GM18505 (cell line): ENCODE results near the gene CCDC88C.

ENCODE experiments used
- ATAC-seq: cut with Tn5 transposase; IDR thresholded peaks from one replicate; pipeline ENCODE4 v1.9.1; 2021; ENCODE audit not compliant: unreplicated experiment
- POLR2A ChIP-seq: IDR thresholded peaks from 4 replicates; pipeline ENCODE4 v1.6.1; 2011; ENCODE audit warnings: borderline replicate concordance; ENCODE audit not compliant: insufficient read depth, insufficient read length; ENCODE audit errors: extremely low read depth

CCDC88C gene

DNA sequence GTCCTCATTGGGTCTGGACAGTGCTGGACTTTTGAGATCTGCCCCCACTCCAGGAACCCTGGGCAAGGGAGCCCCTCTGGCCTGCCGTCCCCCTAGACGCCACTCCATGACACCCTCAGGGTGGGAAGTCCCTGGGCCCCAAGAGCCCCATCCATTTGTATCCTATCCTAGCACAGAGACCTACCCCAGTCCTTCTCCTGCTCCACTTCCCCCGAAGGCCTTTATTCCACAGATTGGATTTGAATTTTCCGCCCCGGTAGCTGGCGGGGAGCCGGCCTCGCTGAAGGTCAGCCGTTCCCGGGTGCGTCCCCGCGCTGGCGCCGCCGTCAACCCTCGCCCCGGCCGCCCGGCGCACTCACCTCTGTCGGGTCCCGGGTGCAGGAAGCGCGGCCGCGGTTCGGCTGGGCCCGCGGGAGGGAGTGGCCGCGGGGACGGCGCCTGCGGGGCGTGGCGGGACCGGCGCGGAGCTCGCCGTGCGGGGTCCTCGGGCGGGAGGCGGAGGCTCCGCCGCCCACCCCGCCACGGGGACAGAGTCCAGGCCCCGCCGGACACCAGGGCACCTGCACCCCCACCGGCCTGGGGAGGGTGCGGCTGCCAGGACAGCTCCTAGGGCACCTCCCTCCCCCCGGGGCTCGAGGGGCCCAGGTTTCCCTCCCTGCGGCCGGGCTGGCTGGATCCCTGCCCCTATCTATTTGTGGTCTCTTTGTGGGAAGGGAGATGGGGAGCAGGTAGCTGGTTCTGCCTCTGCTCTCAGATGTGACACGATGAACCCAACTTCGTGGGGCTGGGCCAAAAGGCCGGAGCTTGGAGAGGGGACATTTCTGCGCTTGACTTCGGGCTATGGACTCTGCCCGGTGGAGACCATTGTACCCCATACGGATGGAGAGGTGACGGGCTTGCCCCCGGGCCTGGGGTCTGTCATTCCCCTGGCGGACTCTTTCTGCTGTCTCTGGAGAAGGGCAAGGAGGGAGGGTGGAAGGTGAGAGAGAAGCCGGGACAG is 153.2 kb downstream of the CCDC88C start:
- peak; percentile 5 for TF ChIP-seq POLR2A
- no peak for ATAC-seq

DNA sequence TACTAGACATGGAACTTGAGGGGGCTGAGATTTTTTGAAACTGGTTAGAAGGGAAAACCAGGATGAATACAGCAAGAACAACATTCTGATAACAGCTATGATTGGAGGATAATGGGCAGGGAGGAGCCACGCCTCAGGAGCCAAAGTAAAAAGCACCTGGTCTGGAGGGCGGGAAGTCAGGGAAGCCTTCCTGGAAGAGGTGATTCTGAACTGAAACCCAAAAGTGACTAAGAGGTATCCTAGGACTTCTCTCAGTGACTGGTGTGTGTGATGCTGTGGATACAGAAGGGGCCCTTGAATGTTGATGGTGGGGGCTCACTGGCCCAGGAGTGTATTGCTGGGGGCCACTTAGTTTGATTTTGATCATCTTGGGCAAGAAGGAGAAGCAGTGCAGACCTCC is 154.3 kb downstream of the CCDC88C start:
- no peak for ATAC-seq
- TF ChIP-seq POLR2A, result no peak

DNA sequence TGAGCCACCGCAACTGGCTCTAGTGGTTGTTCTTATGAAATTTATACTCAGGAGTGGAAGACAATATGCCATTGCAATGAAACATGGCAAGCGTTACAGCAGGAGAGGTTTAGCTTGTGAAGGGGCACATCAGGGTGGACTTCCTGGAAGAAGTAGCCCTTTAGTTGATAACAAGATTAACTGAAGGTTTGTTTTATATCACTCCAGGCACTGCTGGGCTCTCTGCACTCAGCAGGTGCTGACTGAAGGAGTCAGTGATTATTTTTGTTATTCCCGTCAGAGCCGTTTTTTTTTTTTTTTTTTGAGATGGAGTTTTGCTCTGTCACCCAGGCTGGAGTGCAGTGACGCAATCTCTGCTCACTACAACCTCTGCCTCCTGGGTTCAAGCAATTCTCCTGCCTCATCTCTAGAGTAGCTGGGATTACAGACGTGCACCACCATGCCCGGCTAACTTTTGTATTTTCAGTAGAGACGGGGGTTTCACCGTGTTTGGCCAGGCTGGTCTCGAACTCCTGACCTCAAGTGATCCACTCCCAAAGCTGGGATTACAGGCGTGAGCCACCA is 155.6 kb downstream of the CCDC88C start:
- no peak for TF ChIP-seq POLR2A
- no peak for ATAC-seq

DNA sequence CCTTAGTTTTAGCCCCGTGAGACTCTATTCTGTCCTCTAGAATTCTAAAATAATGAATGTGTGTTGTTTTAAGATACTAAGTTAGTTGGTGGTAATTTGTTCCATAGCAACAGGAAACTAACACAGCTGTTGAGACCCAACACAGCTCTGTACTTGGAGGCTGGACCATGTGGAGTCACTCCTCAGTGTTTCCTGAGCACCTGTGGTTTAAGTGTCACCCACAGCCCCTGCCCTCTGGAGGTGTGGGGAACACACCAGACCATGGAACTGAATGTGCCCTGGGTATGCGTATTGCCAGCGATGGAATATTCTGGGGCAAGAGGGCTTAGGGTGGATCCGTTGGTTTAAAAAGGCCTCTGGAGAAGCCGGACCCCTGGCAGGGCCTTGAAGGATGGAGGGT is 156.5 kb downstream of the CCDC88C start:
- TF ChIP-seq POLR2A, result no peak
- no peak for ATAC-seq

DNA sequence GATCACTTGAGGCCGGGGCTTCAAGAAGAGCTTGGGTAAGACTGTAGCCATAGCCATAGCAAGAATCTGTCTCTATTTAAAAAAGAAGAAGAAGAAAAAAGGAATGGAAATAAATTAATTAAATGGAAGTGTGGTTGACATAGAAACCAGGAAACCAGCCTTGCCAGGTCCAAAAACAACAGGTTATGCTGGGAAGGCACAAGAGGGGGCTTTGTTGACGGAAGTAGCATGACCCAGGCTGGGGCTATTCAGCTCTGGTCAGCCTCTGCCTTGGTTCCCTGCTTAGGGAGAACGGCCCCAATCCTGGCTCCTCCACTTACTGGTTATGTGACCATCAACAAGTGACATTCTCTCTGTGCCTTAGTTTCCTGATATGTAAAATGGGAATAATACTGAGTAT is 158.7 kb downstream of the CCDC88C start:
- no peak for ATAC-seq
- TF ChIP-seq POLR2A, result no peak

DNA sequence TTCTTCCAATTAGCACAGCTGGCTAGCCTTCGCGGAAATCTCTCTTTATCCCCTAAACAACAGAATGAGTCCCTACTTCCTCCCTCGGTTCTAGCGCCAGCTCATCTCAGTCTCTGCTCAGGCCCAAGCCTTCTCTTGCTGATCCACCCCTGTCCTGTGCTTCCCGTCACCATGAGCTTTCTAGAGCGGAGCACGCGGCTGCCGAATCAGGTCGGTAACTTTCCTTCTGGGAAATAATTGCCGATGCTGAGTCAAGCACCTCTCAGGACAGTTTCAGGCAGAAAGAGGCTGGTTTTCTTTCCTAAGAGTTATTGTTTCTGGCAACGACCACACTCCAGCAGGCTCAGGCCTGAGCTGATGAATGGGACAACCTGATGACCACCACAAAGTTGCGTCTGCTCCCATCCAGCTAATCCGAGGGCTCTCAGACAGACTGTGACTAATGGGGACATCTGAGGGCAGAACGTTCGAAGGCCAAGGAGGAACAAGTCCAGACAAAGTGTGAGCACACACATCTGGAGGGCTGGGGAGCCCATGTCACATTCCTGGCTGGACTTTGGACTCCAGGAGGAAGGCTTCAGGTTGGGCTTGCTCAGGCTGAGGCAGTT is 159.5 kb downstream of the CCDC88C start:
- no peak for ATAC-seq
- TF ChIP-seq POLR2A, result no peak

DNA sequence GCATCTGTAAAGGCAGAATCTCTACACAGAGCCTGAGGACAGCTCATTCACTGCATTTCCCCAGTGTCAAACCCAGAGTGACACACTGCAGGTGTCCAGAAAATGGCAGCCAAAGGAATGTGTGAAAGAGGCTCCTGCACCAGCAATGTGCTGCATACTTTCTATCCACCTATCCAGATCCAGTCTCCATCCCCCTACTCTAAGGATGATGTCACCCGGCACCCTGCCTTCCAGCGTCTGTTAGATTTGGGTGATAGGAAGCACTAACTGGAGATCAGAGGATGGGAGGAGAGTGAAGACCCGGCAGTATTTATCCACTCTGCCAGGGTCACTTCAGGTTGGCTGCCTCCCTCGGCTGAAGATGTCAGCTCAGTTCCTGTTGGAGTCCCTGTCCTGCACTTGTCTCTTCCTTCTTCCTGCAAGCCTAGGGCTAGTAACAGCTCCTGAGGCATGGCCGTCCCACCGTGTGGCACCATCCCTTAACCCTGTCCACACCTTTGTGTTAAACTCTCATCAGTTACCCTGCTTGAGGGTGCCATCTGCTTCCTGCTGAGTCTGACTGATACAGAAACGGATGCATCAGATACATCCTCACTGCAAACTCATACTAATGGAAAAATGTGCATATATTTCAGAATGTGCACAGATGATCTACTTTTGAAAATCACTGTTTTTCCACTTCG is 160.2 kb downstream of the CCDC88C start:
- ATAC-seq, result no peak
- TF ChIP-seq POLR2A, result no peak

DNA sequence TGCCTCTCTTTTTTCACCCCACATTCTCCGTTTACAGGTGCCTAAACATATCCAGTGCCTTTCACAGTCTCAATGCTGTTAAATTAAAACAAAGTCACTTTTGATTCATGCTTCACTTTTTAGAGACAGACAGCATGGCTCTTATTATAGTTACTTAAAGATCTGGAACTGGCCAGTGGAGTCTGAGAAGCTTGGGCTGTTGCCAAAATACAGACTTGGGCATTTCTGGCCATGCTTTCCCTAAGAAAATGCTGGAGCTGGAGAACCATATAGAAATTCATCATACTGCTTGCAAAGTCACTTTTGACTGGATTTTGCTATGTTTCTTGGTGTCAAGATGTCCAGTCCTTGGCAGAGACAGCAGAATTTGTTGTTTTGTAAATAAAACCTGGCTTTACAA is 161.0 kb downstream of the CCDC88C start:
- no peak for TF ChIP-seq POLR2A
- ATAC-seq, result no peak

DNA sequence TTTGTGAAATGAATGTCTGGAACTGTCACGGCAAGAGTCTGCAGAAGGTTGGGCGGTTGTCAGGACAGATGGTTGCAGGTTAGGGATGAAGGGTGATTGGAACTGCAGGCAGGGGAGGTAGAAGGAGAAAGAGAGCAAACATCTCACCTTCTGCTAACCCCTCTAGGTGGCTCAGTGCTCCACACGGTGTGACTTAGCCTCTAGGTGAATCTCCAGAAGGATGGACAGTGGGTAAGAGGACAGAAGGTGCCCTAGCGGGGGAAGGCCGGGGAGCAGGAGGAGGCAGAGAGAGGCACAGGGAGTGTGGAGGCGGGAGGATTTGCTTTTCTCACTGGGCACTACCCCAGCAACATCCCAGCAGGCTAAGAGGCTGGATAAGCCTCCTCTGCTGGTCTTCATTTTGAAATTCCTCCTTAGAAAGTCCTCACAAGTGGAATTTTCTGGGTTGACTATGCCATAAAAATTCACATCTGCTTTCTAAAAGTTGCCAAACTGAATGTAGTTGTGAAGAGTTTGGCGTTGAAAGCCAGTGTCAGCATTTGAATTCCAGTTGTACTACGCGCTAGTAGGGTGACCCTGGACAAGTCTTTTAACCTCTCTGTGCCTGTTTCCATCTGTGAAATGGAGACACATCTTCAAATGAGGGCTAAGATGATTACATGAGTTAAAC is 162.5 kb downstream of the CCDC88C start:
- ATAC-seq, result no peak

DNA sequence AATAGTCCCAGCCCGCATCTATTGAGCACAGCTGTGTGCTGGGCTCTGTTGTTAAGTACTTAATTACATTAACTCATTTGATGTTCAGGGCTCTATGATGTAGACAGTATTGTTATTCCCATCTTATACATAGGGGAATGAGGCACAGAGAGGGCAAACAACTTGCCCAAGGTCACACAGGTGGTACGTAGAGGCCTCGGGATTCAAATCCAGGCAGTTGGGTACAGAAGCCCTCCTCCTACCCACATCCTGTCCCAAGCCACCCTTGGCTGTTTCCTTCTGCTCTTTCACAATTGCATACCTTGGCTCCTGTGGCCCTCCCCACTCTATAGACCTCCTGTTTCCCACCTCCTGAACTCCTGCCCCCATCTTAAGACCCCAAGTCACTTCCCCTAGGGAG is 163.2 kb downstream of the CCDC88C start:
- TF ChIP-seq POLR2A, result no peak
- ATAC-seq, result no peak

More for the DNA sequence above, 162.5 kb downstream of the CCDC88C start:
- no peak for TF ChIP-seq POLR2A

DNA sequence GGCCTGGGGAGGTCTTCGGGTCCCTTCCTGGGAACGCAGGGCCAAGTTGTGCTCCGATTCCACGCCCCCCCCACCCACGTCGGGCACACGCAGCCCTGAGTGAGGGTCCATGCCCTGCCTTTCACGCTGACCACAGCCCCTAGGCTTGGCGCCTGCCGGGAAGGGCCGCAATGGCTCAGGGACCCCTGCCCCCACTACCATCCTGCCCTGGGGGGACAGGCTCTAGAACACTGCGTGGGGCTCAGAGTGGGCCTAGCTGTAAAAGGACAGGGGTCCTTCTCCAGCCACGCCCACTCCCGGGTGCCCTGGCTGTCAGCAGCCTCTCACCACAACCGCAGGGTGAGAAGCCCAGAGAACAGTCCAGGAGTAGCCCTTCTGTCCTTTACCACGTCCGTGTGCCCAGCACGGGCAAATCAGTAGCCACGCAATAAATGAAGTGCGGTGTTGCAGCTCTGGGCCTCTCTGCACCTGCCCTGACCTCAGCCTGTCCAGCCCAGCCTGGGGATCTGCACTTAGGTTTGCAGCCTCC is 163.8 kb downstream of the CCDC88C start:
- no peak for ATAC-seq
- TF ChIP-seq POLR2A, result no peak
